ENCODE results near the gene UBE2E2.
"Not testable (repeated sequence)": the region's sequence is repeated elsewhere in the genome, so short reads cannot be mapped to it uniquely, and the experiment has no call there.

Gene UBE2E2

GRCh38 chr3:23202921-23203707 lies at the start of gene UBE2E2:
Gene UBE2E2, plus strand, starts transcription at chr3:23203327.
- DNase-seq = peak; percentile 10 to 74

GRCh38 chr3:23153436-23153835 lies 49.7 kb upstream of the UBE2E2 start:
- DNase-seq = no peak

- DNase-seq = no peak
Measured at GRCh38 chr3:23157331-23157730, 45.8 kb upstream of the UBE2E2 start.

- DNase-seq = peak in 1 of 2 experiments; percentile 1
Measured at GRCh38 chr3:23159929-23160328, 43.2 kb upstream of the UBE2E2 start.

- no peak for DNase-seq
Measured at GRCh38 chr3:23161308-23161707, 41.8 kb upstream of the UBE2E2 start.

- no peak for DNase-seq
Measured at GRCh38 chr3:23161896-23162570, 41.1 kb upstream of the UBE2E2 start.

GRCh38 chr3:23162934-23163333 lies 40.2 kb upstream of the UBE2E2 start:
- no peak for DNase-seq

- DNase-seq = no peak
Measured at GRCh38 chr3:23164746-23165145, 38.4 kb upstream of the UBE2E2 start.

- no peak for DNase-seq
Measured at GRCh38 chr3:23165571-23165970, 37.6 kb upstream of the UBE2E2 start.

GRCh38 chr3:23166276-23166675 lies 36.9 kb upstream of the UBE2E2 start:
- no peak for DNase-seq

- DNase-seq = no peak
Measured at GRCh38 chr3:23166845-23167244, 36.3 kb upstream of the UBE2E2 start.

GRCh38 chr3:23169551-23169950 lies 33.6 kb upstream of the UBE2E2 start:
- DNase-seq = no peak

GRCh38 chr3:23170291-23170690 lies 32.8 kb upstream of the UBE2E2 start:
- DNase-seq = no peak

GRCh38 chr3:23172059-23172458 lies 31.1 kb upstream of the UBE2E2 start:
- no peak for DNase-seq

GRCh38 chr3:23174426-23175039 lies 28.6 kb upstream of the UBE2E2 start:
- no peak for DNase-seq

GRCh38 chr3:23175341-23176083 lies 27.6 kb upstream of the UBE2E2 start:
- DNase-seq = no peak

GRCh38 chr3:23176839-23177238 lies 26.3 kb upstream of the UBE2E2 start:
- DNase-seq = not testable (repeated sequence)

- no peak for DNase-seq
Measured at GRCh38 chr3:23182996-23183513, 20.1 kb upstream of the UBE2E2 start.

- peak in 1 of 2 experiments; percentile 6 for DNase-seq
Measured at GRCh38 chr3:23183731-23184130, 19.4 kb upstream of the UBE2E2 start.

- DNase-seq = no peak
Measured at GRCh38 chr3:23185861-23186260, 17.3 kb upstream of the UBE2E2 start.

GRCh38 chr3:23189187-23189586 lies 13.9 kb upstream of the UBE2E2 start:
- DNase-seq = no peak

- DNase-seq = no peak
Measured at GRCh38 chr3:23192816-23193215, 10.3 kb upstream of the UBE2E2 start.

GRCh38 chr3:23193831-23194230 lies 9.3 kb upstream of the UBE2E2 start:
- no peak for DNase-seq

Measured in NCI-H446 (cell line).